Suppressor macrophage treated with lipopolysaccharide for 4 hours (primary cell): ENCODE results near the gene PLCB1.
A peak's percentile ranks its signal among the peaks of the same experiment; 100 is the strongest.

Experiments
- DNase-seq: peaks from one replicate; pipeline ENCODE4 v3.0.0-alpha.2; 2020

PLCB1 gene

DNA sequence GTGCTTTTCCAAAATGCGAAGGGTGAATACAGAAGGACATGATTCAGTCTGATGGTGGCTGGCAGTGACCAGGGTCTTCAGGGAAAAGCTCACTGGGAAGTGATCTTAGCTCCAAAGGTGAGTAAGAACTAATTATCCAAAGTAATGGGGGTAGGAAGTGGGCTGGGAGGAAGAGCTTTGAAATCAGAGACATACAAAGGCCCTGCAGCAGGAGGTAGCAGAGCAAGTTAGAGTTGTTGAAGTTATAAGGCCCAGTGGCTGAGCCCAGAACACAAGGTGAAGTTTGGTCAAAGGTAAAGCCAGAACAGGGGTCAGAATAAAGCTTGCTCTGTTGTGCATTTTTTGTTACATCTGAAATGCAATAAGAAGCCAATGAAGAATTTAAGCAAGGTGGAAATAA is 81.2 kb downstream of the PLCB1 start:
- DNase-seq, result no peak

DNA sequence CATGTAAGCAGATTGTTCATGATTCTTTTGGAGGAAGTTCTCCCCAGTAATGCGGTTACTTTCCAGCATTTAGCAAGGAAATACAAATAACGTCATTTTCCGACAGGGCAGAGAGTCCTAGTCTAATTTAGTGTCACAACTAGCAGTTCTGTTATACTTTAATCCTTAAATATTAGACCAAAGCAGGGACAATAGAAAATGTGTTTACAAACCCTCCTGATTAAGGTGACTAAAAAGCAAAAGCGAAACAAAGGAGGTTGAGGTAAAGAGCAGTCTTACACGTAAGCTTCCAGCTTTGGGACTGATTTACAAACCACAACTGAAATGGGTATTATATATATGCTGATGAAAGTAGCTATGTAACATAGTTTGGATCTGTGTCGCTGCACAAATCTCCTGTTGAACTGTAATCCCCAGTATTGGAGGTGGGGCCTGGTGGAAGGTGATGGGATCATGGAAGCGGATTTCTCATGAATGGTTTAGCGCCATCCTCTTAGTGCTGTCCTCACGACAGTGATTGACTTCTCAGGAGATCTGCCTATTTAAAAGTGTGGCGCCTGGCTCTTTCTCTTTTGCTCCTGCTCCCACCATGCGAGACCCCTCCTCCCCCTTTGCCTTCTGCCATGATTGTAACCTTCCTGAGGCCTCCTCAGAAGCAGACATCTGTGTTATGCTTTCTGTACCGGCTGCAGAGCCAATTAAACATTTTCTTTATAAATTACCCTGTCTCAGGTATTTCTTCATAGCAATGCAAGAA is 81.9 kb downstream of the PLCB1 start:
- DNase-seq, result peak; percentile 79

DNA sequence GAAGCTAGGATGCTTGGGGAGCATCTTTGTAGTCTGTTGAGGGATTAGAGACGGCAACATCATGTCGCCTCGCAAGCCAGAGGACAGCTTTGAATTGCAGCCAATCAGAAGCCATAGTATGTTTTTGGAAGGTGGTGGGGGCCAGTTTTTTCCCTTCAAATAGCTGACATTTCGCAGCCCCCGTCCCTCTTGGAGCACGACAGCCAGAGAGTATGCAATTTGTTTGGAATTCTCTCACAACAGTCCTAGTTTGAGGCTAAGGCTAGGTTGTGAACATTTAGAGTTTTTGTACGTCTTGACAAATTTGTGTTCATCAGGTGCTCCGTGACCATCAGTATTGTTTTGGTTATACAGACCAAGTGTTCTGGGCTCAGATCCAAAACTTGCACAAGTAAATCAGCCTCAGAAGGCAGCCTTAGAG is 83.3 kb downstream of the PLCB1 start:
- no peak for DNase-seq

DNA sequence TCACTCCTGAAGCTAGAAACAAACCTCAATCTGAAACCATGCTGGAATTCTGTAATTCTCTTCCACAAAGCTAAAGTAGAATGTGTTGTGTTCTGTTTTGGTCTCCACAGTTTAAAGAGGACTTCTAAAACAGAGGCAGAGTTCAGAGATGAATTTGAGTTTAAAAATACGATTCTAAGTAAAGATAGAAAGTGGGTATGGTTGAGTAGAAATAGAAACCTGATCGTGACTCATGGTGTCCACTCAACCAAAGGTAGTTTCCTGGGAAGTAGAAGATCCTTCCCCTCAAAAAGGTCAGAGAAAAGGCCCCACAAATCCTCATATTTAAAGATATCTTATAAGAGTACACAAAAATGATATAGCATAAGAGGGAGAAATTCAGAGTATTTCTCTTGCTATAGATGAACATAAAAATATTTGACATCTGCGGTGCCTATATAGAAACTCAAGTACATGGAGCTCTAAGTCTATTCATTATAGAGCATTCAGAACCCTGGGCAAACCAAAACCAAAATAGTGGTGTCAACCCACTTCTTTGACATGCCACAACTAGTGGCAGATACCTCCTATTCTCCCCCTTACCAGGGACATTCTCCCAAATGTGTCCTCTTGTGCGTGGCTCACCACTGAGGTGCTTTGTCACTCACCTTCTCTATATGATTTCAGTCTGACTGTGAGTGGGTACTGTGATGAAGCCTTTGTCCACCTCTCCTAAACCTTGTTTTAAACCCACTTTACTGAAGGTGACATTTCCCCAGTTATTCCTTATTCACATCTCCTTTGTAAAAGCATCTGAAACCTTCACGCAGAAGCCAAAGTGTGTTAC is 84.5 kb downstream of the PLCB1 start:
- no peak for DNase-seq

DNA sequence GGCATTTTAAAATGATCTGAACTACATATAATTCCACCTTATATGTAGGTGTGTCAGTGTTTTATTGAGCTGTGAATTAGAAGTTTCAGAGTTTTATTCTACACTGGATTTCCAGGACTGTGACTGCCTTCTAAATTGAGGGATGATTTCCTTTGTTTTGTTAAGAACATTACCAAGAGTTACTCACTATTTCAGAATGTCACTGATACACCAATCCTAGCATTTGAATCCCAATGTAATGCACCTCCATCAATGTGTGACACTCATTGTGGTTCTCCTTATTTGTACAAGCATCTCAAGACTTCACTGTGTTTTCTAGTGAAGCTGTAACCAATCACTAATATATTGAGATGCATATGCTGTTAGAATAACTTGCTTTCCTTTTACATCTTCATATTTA is 86.8 kb downstream of the PLCB1 start:
- no peak for DNase-seq

DNA sequence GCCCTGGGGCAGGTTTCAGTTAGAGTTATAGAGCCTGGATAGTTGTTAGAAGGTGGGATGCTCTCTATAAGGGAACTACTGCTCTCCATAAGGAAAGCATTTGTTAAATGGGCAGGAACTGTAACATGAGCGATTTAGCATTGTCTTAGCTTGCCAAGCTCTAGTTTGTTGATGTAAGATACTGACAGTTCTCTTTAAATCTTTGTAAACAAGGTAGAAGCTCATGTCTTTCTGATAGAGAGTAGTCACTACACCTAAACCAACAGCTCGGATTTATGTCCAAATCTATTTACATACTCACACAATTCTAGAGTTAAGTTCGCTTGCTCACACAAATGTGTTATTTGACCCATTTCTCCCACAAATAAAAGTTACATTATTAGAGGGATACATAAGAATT is 87.3 kb downstream of the PLCB1 start:
- no peak for DNase-seq

DNA sequence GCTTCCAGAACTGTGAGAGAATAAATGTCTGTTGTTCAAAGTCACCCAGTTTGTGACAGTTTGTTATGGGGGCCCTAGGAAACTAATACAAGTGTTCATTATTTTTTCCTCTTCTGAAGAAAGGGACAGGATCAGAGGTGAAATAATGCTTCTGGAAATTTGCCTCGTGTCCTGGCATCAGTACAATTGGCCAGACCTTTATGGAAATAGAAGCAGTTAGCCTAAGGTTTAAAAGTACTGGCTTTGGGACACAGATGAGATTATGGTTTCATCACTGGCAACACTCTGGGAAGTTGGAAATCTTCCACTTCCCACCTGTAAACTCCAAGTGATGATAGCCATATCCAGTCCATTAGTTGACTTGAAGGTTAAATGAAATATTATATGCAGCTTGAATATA is 88.7 kb downstream of the PLCB1 start:
- no peak for DNase-seq

DNA sequence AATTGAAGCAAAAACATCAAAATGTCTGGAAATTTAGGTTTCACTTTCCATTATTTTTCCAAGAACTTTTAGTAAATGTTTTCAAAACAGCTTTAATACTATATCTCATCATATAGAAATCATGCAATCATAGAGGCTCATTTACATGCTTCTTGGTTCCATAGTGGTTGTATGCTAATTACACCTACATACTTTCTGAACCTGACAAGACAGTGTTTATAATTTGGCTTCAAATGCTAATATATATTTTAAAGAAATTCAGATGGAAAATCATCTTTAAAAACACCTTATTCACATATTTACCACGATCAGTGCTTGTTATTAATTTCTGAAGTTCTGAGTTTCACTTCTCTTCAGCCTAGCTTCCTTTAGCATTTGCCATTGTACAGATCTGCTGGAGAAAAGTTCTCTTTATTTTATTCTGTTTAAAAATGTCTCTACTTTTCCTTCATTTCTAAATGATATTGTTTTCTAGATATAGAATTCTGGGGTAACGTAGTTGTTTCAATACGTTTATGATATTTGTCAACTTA is 89.9 kb downstream of the PLCB1 start:
- no peak for DNase-seq

DNA sequence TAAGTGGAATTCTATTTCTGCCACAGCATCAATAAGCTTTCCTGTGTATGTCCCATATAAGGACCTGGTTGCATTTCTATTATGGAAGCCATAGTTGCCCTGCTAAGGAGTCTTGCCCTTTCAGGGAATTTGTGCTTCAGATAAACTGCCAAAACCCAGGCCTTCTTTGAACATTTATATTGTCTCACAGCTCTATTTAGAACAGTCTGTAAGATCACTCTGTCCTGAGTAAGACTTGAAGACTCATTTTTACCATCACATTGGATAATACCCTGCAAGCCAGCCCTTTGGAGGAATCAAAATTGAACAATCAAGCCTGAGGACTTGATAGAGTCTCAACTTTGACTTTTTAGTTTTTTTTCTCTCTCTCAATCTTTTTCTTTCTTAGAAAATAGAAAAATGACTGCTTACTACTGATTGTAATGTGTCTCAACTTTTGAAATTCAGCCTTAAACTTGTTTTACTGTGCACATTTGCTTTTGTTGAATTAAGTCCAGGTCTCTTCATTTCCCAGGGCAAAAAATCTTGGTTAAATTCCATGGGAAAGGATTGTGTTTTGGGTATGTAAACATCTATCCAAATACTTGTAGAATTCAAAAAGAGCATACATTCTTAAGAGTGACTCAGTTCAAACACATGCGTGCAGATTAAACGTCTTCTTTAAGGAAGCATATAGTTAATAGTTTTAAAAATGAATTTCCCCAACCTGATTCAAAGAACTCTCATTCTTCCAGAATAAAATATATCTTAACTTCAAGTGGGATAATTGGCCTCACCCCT is 91.2 kb downstream of the PLCB1 start:
- DNase-seq, result no peak

DNA sequence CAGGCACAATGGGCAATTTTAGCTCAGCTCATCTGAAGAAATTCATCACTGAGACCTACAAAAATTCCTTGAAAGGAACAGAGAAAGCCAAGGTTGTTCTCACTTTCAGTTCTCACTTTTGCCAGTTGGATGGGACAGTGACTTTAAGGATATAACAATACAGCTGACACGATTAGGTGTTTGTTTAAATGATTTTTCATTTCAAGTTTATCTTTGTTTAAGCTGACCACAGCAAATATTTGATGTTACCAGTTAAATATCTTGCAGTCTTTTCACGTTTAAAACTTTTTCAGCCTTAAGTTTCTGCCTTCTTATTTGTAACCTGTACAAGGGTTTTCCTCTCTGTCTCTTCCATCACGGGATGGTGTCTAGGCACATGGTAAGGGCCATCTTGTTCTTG is 93.6 kb downstream of the PLCB1 start:
- DNase-seq, result no peak

DNA sequence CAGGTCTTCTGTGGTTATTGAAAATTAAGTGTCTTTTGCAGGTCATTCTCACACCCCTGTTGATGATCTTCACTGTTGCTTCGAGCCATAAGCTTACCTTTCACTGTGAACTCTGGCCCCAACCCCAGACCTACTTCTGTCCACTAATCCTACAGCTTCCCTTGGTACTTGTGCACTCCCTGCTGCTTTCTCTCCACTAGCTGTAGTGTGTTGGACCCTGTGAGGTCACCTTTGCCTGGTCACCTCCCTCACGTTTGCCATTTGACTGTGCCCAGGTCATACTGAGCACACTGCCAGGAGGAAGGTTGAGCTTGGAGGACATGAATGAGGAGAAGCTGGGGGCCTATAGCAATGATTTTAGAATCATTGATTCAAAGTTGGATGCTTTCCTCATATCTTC is 94.0 kb downstream of the PLCB1 start:
- DNase-seq, result no peak

DNA sequence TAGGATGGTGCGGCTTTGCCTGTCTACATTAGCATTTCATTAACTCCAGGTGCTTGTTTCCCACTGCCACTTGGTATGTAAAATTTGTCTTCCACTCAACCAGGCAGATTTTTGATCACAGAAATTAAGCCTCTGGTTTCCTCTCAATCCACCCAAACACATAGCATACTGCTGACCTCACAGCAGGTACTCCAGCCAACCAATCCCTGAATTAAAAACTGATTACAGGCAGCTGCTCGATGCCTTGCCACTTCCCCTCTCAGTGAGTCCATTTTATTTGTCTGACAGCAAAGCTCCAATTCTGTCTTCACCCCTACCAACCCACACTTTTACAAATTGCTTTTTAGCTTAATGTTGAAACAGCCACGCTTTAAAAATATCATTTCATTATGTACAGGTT is 95.2 kb downstream of the PLCB1 start:
- no peak for DNase-seq

DNA sequence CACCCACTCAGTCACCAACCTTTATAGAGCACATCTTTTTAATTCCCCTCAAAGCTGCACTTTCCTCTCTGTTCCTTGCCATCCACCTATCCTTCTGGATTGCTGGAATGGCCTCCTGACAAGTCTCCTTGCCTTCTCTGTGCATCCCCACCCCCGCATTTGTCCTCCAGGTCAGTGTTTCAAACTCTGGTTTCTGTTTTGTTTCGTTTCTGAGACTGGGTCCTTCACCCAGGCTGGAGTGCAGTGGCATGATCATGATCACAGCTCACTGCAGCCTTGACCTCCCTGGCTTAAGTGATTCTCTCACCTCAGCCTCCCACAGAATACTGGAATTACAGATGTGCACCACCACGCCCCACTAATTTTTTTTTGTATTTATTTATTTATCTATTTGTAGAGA is 96.2 kb downstream of the PLCB1 start:
- no peak for DNase-seq

DNA sequence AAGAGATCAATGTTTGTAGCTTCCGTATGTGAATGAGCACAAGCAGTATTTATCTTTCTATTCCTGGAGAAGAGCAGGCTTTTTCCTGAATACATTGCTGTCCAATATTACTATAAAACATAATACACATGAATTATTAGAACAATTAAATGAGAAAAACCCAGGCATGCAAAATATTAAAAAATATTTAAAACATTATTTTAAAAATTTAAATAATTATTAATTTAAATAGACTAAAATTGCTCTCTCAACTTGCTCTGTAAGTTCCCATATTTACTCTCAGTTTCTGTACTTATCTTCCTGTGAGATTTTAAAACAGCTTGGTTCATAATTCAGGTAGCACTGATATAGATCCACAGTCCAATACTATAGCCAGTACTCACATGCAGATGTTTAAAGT is 97.0 kb downstream of the PLCB1 start:
- DNase-seq, result no peak

DNA sequence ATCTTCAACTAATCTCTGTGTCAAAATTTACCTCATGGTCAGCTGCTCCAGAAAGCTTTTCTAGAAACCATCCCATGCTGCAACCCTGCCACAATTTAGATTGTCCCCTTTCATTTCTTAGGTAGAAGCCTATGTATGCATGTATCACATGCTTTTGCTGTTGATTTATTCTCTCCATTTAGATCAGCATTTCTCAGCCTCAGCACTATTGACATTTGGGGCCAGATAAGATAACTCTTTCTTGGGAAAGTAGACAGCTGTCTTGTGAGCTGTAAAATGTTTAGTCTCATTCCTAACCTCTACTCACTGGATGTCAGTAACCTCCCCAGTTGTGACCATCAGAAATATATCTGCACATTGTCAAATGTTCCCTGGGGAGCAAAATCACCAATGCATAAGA is 99.0 kb downstream of the PLCB1 start:
- DNase-seq, result no peak

DNA sequence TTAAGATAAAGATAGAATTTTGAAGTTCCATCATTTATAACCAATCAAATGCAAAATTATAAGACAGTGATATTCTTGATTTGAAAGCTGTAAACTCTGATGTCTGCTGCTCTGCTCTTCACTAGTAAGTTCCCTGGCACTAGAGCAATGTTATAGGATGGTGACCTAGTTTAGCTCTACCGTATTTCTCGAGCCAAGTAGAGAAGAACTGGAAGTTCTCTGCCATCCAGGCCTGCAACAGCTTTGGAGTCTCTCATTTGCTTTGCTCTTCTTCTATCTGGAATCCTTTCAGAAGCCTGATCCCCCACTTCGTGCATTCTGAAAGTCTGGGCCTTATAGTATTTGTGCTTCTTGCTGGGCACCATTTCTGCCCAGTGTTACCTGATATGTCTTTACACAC is 100.3 kb downstream of the PLCB1 start:
- DNase-seq, result no peak

DNA sequence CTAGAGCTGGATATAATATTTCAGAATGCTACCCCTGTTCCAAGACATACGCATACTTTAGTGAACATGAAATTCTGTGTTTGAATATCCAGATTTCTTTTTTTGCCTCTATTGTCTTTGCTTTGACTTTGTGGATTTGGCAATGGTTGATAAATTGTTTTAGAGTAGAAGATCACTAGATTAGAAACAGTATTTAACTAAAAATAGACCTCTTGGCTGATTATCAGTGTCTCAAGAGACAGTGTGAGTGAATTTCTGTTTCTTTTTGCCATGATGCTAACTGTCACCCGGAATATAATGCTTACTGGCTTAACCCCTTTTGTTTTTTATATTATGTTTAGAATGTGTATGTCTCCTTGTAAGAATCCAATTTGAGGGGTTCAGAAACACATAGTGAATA is 102.5 kb downstream of the PLCB1 start:
- DNase-seq, result no peak

DNA sequence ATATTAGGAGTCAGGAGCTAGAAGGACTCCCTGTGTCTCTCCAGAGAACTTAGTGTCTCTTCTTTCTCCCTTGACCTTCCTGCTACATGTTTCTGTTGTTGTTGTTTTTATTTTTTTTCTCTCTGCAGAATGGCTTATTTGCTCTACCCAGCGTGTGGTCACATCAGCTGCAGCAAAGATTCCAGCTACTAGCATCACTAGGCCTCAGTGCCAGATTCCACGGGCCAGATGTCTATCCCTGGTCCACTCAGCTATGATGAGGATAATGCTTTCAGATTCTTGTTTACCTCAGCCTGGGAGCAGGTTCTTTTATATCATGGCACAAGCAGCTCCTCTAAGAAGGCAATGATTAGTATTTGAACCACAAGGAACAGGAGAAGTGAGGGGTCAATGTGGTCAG is 110.0 kb downstream of the PLCB1 start:
- DNase-seq, result no peak

DNA sequence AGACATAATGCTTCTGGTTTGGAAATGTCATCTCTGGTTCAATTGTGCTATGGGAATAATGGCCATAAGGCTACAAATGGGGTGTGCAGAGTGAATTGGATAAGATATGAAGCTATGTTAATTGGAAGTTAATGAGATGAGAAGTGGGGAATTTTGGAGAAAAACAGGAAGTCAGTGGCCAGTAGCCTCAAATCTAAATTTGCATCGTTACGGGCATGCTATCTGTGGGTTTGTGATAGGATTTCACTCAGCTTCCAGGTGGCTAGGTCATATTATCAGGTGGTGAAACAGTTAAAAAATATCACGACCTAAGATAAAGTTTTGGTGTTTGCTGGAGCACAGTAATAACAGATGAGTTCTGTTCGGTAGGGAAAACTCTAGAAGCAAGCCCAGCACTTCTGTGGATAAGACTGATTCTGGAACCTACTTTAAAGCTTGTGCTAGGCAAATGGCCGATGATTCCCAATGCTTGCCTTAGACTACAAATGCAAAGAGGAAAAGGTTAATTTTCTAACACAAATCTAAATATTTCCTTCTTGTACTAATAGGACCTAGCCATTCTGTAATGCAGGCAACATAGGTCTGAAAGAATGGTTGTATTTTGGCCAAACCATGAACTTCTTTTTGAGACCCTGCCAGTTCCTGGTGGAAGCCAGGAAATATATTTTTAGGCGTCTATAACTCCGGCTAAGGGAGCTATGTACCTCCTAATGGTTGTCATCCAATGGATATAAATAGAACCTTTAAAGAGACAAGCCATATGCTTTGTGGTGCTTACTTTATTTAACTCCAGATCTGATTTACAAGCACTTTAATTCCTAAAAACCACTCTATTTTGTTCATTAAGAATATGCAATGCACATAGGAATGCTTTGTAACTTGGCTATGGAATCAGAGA is 111.0 kb downstream of the PLCB1 start:
- no peak for DNase-seq

DNA sequence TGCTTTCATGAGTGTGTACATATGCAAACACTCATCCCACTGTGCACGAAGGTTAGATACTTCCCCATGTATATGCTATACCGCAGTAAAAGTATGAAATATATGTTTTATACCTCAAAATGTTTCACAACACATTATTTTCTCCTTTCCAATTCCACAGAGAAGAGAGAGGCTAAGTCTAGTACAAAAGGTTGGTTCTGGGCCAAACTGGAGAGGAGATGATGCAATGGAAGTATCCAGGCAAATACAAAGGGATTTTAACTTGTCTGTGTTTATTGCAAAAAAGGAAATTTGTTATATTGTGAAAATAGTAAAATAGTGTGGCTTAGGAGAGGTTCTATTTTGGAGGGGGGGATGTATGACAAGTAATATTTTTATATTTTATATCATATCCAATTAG is 112.6 kb downstream of the PLCB1 start:
- DNase-seq, result no peak

DNA sequence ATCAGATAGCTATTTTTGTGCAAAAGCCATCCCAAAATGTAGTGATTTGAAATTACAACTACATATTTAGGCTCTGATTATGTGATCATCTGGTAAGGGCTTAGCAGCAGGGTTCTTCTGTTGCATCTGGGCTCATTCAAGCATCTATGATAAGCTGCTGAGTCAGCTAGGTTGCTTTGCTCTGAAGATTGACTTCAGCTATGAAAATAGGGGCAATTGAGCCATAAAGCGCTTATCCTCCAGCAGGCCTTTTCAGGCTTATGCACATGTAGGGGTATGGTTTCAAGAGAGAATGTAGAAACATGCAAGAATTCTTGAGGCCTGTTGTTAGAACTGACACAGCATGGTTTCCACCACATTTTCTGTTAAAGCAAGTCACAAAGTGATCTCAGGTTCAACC is 114.1 kb downstream of the PLCB1 start:
- DNase-seq, result no peak

DNA sequence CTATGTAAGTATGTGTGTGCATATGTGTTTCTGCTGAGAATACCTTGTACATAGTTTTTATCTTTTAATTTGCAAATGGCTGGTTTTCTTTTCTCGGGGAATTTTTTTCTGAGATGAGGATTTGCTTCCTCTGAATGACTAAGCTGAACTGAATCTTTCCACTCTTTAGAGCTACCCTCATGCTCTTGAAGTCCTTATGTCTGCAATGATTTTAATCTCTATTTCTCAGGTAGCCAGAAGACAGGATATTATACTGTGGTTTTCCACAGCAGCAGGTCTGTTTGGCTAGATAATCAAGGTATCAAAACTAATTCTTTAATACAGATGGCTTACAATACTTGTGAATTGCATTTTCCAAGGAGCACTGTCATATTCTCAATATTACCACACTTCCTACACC is 114.7 kb downstream of the PLCB1 start:
- no peak for DNase-seq
